Measurements from ENCODE around the gene ACSM5. TPM values are rescaled to one million over a fixed set of nuclear protein-coding genes. Genes with fewer than 3 reads are reported as not detected.

Gene ACSM5
- total RNA-seq, 1 donor from 2014 or later, result not detected

GRCh38 chr16:20385844-20386832 lies 23.2 kb upstream of the ACSM5 start:
- no peaks in the 10 kb centered on the region for H3K4me1 Mint-ChIP-seq
- peak; percentile 91 for TF ChIP-seq CTCF (IDR thresholded peaks at IDR 0.05; ENCODE audit: unreplicated experiment)

DNA sequence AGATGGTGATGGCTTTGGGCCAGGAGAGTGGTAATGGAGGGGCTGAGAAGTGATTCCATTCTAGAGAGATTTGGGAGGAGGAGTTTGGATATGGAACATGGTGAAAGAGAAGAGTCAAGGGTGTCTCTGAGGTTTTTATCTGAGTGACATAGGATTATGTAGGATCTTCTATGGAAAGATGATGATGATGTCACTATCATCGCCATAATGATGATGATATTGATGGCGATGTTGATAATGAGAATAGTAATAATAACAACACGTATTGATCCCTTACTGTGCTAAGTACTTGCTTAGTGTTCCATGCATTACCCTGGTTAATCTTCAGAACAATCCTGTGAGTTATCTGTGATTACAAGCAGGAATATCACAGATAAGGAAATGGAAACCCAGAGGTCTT lies 21.4 kb upstream of the ACSM5 start:
- H3K4me1 Mint-ChIP-seq, result no peaks in the 10 kb centered on the region
- DNase-seq (ENCODE audit: low spot score in 2 of 2, unreplicated experiment in 2 of 2), result no peak
- no peaks in the 10 kb centered on the region for H3K36me3 Mint-ChIP-seq
- no peak overlapping the region for H3K4me3 Mint-ChIP-seq
- no peak overlapping the region for H3K27ac Mint-ChIP-seq
- no peak for TF ChIP-seq CTCF (IDR thresholded peaks at IDR 0.05; ENCODE audit: unreplicated experiment)
- H3K9me3 Mint-ChIP-seq, result no peaks in the 10 kb centered on the region
- peaks cover 24% of the 10 kb centered on the region for H3K27me3 Mint-ChIP-seq (ENCODE audit: low read depth)

More at GRCh38 chr16:20385844-20386832, 23.2 kb upstream of the ACSM5 start:
- Mint-ChIP-seq H3K36me3 (no peaks in the 10 kb centered on the region), H3K27ac (no peak overlapping the region), H3K9me3 (no peaks in the 10 kb centered on the region), H3K4me3 (no peak overlapping the region), H3K27me3 (ENCODE audit: low read depth) (peaks cover 24% of the 10 kb centered on the region)
- DNase-seq (ENCODE audit: low spot score in 2 of 2, unreplicated experiment in 2 of 2), result peak; percentile 54 to 77

GRCh38 chr16:20388854-20389253 lies 20.5 kb upstream of the ACSM5 start:
- no peaks in the 10 kb centered on the region for H3K36me3 Mint-ChIP-seq
- H3K9me3 Mint-ChIP-seq, result no peaks in the 10 kb centered on the region
- no peak for TF ChIP-seq CTCF (IDR thresholded peaks at IDR 0.05; ENCODE audit: unreplicated experiment)
- H3K27ac Mint-ChIP-seq, result no peak overlapping the region
- peaks cover 24% of the 10 kb centered on the region for H3K27me3 Mint-ChIP-seq (ENCODE audit: low read depth)
- no peak overlapping the region for H3K4me3 Mint-ChIP-seq
- no peak for DNase-seq (ENCODE audit: low spot score in 2 of 2, unreplicated experiment in 2 of 2)
- no peaks in the 10 kb centered on the region for H3K4me1 Mint-ChIP-seq

DNA sequence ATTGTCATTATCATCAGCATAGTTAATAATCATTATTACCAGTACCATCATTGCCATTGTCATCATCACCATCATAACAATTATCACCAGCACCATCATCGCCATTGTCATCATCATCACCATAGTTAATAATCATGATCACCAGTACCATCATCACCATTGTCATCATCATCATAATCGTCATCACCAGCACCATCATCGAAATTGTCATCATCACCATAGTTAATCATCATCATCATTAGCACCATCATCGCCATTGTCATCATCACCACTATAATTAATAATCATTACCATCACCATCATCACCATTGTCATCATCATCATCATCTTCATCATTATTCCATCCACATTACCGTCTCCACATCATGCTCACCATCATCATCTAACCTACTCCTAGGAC lies 18.3 kb upstream of the ACSM5 start:
- no peak for DNase-seq (ENCODE audit: low spot score in 2 of 2, unreplicated experiment in 2 of 2)
- no peaks in the 10 kb centered on the region for H3K36me3 Mint-ChIP-seq
- H3K4me3 Mint-ChIP-seq, result no peak overlapping the region
- no peaks in the 10 kb centered on the region for H3K9me3 Mint-ChIP-seq
- H3K27ac Mint-ChIP-seq, result no peak overlapping the region
- H3K4me1 Mint-ChIP-seq, result no peaks in the 10 kb centered on the region
- H3K27me3 Mint-ChIP-seq (ENCODE audit: low read depth), result peaks cover 18% of the 10 kb centered on the region
- TF ChIP-seq CTCF (IDR thresholded peaks at IDR 0.05; ENCODE audit: unreplicated experiment), result no peak

DNA sequence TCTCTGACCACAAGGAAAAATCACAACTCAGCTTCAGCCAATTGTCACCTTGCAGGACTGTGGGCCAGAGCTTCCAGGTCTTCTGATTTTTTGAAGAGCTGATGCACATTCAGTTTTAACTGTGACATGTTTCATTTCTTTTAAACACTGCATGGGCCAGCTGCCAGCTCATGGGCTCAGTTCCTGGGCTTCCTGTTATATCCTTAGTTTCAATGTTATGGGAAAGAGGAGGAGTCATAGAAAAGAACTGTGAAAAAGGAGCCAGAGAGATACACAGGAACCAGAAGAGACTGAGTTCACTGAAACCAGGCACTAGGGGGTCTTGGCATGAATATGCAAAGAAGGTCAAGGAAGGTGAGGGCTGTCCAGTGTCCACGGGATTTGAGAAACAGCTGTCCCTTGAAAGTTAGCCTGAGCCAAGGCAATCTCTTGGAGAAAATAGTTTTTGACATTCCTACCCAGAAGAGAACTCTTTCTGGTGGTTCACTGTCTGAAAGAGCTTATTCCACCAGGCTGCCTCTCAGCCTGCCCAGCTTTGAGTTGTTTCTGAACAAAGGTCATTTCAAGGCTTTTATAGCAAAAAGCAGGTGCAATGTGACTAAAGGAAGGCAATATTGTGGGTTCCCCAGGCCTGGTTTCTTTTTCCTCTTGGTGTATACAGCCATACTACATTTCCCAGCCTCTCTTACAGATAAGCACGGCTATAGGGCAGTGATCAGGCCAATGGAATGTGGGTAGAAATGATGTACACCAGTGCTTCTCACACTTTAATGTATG lies 15.3 kb upstream of the ACSM5 start:
- H3K4me1 Mint-ChIP-seq, result no peaks in the 10 kb centered on the region
- no peak overlapping the region for H3K27ac Mint-ChIP-seq
- no peak overlapping the region for H3K4me3 Mint-ChIP-seq
- DNase-seq (ENCODE audit: low spot score in 2 of 2, unreplicated experiment in 2 of 2), result no peak
- no peaks in the 10 kb centered on the region for H3K27me3 Mint-ChIP-seq (ENCODE audit: low read depth)
- H3K36me3 Mint-ChIP-seq, result no peaks in the 10 kb centered on the region
- TF ChIP-seq CTCF (IDR thresholded peaks at IDR 0.05; ENCODE audit: unreplicated experiment), result no peak
- no peaks in the 10 kb centered on the region for H3K9me3 Mint-ChIP-seq

Data from mesothelial cell of epicardium (in vitro differentiated cells).